HepG2 (cell line): Measurements from ENCODE around the gene COL18A1. TPM values are rescaled to one million over a fixed set of nuclear protein-coding genes. Genes with fewer than 3 reads are reported as not detected.

ENCODE experiments used
- ATF7 ChIP-seq, 2 experiments: fragments of 450-650 bp in 1 of 2; sonication (generic) in 1 of 2; formaldehyde crosslinking in 1 of 2; IDR thresholded peaks; 2 replicates each; pipeline versions ENCODE4 v1.4.0 to v1.6.1; 2016 to 2020; ENCODE audit warnings: antibody characterized with exemption in 1 of 2, mild to moderate bottlenecking in 1 of 2, missing genetic modification reagents in 1 of 2
- FOXM1 ChIP-seq: sonication (generic); formaldehyde crosslinking; IDR thresholded peaks from 2 replicates; pipeline ENCODE4 v1.5.0; 2020; ENCODE audit warnings: missing genetic modification reagents
- NFRKB ChIP-seq: fragments of 450-650 bp; IDR thresholded peaks from 2 replicates; pipeline ENCODE4 v1.6.1; 2017
- NFYB ChIP-seq: sonication (generic); formaldehyde crosslinking; IDR thresholded peaks from 2 replicates; pipeline ENCODE4 v1.4.0; 2020; ENCODE audit warnings: missing genetic modification reagents
- NRL ChIP-seq: sonication (generic); formaldehyde crosslinking; IDR thresholded peaks from 2 replicates; pipeline ENCODE4 v1.5.0; 2020; ENCODE audit warnings: missing genetic modification reagents, mild to moderate bottlenecking, moderate library complexity, borderline replicate concordance
- PAWR ChIP-seq: sonication (generic); formaldehyde crosslinking; IDR thresholded peaks from 2 replicates; pipeline ENCODE4 v1.4.0; 2020; ENCODE audit warnings: missing genetic modification reagents, mild to moderate bottlenecking, borderline replicate concordance
- SALL2 ChIP-seq: sonication (generic); formaldehyde crosslinking; IDR thresholded peaks from 2 replicates; pipeline ENCODE4 v1.8.1; 2023; ENCODE audit warnings: mild to moderate bottlenecking, missing genetic modification reagents, inconsistent platforms
- TBL1XR1 ChIP-seq: fragments of 150-350 bp; IDR thresholded peaks from 2 replicates; pipeline ENCODE4 v1.6.1; 2014; ENCODE audit warnings: borderline replicate concordance, low read length; ENCODE audit not compliant: partially characterized antibody
- ZC3H13 ChIP-seq: sonication (generic); formaldehyde crosslinking; IDR thresholded peaks from 2 replicates; pipeline ENCODE4 v1.8.1; 2023; ENCODE audit warnings: mild to moderate bottlenecking, missing genetic modification reagents, moderate library complexity
- ZNF10 ChIP-seq: sonication (generic); formaldehyde crosslinking; IDR thresholded peaks from 2 replicates; pipeline ENCODE4 v1.4.0; 2020; ENCODE audit warnings: mild to moderate bottlenecking, low read depth, missing genetic modification reagents, borderline replicate concordance
- ZNF30 ChIP-seq: sonication (generic); formaldehyde crosslinking; IDR thresholded peaks from 2 replicates; pipeline ENCODE4 v1.5.0; 2020; ENCODE audit warnings: mild to moderate bottlenecking, missing genetic modification reagents
- ZNF432 ChIP-seq: sonication (generic); formaldehyde crosslinking; IDR thresholded peaks from 2 replicates; pipeline ENCODE4 v1.5.0; 2020; ENCODE audit warnings: missing genetic modification reagents, mild to moderate bottlenecking, borderline replicate concordance
- ZNF496 ChIP-seq: sonication (generic); formaldehyde crosslinking; IDR thresholded peaks from 2 replicates; pipeline ENCODE4 v1.8.1; 2023; ENCODE audit warnings: mild to moderate bottlenecking, moderate library complexity, missing genetic modification reagents; ENCODE audit not compliant: insufficient replicate concordance
- ZNF550 ChIP-seq: sonication (generic); formaldehyde crosslinking; IDR thresholded peaks from 2 replicates; pipeline ENCODE4 v1.4.0; 2020; ENCODE audit warnings: mild to moderate bottlenecking, missing genetic modification reagents, borderline replicate concordance
- ZNF558 ChIP-seq: sonication (generic); formaldehyde crosslinking; IDR thresholded peaks from 2 replicates; pipeline ENCODE4 v1.9.0; 2022; ENCODE audit warnings: mild to moderate bottlenecking, missing genetic modification reagents, borderline replicate concordance
- ZNF768 ChIP-seq: sonication (generic); formaldehyde crosslinking; IDR thresholded peaks from 2 replicates; pipeline ENCODE4 v1.4.0; 2020; ENCODE audit warnings: missing genetic modification reagents
- polyA plus RNA-seq, 8 experiments: library from polyadenylated mRNA; depleted of rRNA in 3 of 8; stranded (reverse) in 7 of 8; unstranded in 1 of 8; fragments of >200 nt; fragmentation: Illumina TruSeq in 4 of 8; extraction: Trizol in 4 of 8; gene quantifications; 2 replicates each; pipeline versions ENCODE4 v1.2.1 to v1.2.3, GENCODE V29; 2011 to 2016; ENCODE audit warnings: low read depth in 4 of 8, missing spikeins in 1 of 8, mixed read lengths in 1 of 8; ENCODE audit not compliant: insufficient read depth in 1 of 8
- total RNA-seq, 5 experiments: library from RNA; depleted of rRNA; stranded (reverse); fragments of >200 nt; fragmentation: Illumina TruSeq; extraction: Trizol; gene quantifications; 2 replicates each; pipeline ENCODE4 v1.2.3, GENCODE V29; 2016; ENCODE audit warnings: low read depth in 1 of 5
- TF ChIP-seq, protein P1 (sequence below): sonication (generic); formaldehyde crosslinking; IDR thresholded peaks from 2 replicates; pipeline ENCODE4 v1.9.0; 2022; ENCODE audit warnings: missing genetic modification reagents, mild to moderate bottlenecking, borderline replicate concordance
- TF ChIP-seq, protein P2 (sequence below): sonication (generic); formaldehyde crosslinking; IDR thresholded peaks from 2 replicates; pipeline ENCODE4 v1.4.0; 2020; ENCODE audit warnings: mild to moderate bottlenecking, missing genetic modification reagents
- TF ChIP-seq, protein P3 (sequence below): sonication (generic); formaldehyde crosslinking; IDR thresholded peaks from 2 replicates; pipeline ENCODE4 v1.4.0; 2020; ENCODE audit warnings: missing genetic modification reagents
- TF ChIP-seq, protein P4 (sequence below): sonication (generic); formaldehyde crosslinking; IDR thresholded peaks from 2 replicates; pipeline ENCODE4 v1.4.0; 2020; ENCODE audit warnings: missing genetic modification reagents, borderline replicate concordance
- TF ChIP-seq, protein P5 (sequence below): sonication (generic); formaldehyde crosslinking; IDR thresholded peaks from 2 replicates; pipeline ENCODE4 v1.8.1; 2023; ENCODE audit warnings: mild to moderate bottlenecking, moderate library complexity, missing genetic modification reagents

The COL18A1 gene
- total and polyA plus RNA-seq, 2 of the 13 experiments (the other 11 are each of a cell fraction or from before 2014, with no cell fraction given): 79.0 to 102 TPM

DNA sequence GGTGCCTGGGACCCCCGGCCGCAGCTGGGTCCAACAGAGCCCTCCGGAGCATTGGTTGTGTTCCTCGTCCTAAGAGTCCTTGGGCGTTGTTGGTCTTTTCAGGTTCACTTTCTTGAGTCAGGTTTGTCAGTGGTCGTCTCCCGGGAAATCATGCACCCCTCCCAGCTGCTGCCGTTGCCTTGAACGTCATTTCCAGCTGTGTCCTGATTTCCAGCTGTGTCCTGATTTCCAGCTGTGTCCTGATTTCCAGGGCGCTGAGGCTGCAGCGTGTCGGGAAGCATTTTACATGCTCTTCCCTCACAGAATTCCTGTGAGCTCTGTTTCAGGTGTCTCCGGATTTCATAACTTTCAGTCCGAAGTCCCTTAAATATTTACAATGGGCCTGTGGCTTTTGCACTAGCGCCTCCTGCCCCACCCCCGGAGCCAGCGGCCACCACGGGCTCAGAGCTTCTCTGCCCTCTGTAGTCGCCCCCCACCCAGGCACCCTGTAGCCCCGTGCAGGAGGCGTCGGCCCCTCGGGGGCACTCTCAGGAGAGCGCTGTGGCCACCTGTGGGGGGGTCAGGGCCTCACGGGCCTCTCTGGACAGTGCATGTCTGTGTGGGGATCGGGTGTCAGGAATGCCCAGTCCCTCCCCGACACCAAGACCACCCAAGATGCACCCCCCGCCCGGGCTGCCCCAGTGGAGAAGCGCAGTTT is 66.7 kb downstream of the COL18A1 start (continued):
- TF ChIP-seq, protein P1, sequence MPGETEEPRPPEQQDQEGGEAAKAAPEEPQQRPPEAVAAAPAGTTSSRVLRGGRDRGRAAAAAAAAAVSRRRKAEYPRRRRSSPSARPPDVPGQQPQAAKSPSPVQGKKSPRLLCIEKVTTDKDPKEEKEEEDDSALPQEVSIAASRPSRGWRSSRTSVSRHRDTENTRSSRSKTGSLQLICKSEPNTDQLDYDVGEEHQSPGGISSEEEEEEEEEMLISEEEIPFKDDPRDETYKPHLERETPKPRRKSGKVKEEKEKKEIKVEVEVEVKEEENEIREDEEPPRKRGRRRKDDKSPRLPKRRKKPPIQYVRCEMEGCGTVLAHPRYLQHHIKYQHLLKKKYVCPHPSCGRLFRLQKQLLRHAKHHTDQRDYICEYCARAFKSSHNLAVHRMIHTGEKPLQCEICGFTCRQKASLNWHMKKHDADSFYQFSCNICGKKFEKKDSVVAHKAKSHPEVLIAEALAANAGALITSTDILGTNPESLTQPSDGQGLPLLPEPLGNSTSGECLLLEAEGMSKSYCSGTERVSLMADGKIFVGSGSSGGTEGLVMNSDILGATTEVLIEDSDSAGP (CRISPR knock-in tag): no peak; the same call in 1 of the 2 replicates
- TF ChIP-seq, protein P2, sequence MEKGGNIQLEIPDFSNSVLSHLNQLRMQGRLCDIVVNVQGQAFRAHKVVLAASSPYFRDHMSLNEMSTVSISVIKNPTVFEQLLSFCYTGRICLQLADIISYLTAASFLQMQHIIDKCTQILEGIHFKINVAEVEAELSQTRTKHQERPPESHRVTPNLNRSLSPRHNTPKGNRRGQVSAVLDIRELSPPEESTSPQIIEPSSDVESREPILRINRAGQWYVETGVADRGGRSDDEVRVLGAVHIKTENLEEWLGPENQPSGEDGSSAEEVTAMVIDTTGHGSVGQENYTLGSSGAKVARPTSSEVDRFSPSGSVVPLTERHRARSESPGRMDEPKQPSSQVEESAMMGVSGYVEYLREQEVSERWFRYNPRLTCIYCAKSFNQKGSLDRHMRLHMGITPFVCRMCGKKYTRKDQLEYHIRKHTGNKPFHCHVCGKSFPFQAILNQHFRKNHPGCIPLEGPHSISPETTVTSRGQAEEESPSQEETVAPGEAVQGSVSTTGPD (CRISPR knock-in tag): peak; percentile 56; the same call in 1 of the 2 replicates
- TF ChIP-seq ATF7 (IDR thresholded peaks at IDR 0.05) (no peak), ATF7 (CRISPR knock-in tag; IDR thresholded peaks at IDR 0.05) (no peak), NFYB (CRISPR knock-in tag) (no peak; the same call in 1 of the 2 replicates), ZNF496 (no peak), NFRKB (no peak), SALL2 (no peak), ZNF10 (CRISPR knock-in tag) (no peak), ZC3H13 (no peak; the same call in 1 of the 2 replicates), ZNF558 (CRISPR knock-in tag) (no peak; the same call in 1 of the 2 replicates), ZNF768 (CRISPR knock-in tag) (no peak), TBL1XR1 (peak; percentile 55), ZNF550 (CRISPR knock-in tag) (no peak), NRL (no peak), PAWR (CRISPR knock-in tag) (no peak), FOXM1 (CRISPR knock-in tag) (no peak), ZNF30 (no peak), ZNF432 (CRISPR knock-in tag) (no peak)
- TF ChIP-seq, protein P3, sequence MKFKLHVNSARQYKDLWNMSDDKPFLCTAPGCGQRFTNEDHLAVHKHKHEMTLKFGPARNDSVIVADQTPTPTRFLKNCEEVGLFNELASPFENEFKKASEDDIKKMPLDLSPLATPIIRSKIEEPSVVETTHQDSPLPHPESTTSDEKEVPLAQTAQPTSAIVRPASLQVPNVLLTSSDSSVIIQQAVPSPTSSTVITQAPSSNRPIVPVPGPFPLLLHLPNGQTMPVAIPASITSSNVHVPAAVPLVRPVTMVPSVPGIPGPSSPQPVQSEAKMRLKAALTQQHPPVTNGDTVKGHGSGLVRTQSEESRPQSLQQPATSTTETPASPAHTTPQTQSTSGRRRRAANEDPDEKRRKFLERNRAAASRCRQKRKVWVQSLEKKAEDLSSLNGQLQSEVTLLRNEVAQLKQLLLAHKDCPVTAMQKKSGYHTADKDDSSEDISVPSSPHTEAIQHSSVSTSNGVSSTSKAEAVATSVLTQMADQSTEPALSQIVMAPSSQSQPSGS (CRISPR knock-in tag): peak; percentile 85
- TF ChIP-seq, protein P4, sequence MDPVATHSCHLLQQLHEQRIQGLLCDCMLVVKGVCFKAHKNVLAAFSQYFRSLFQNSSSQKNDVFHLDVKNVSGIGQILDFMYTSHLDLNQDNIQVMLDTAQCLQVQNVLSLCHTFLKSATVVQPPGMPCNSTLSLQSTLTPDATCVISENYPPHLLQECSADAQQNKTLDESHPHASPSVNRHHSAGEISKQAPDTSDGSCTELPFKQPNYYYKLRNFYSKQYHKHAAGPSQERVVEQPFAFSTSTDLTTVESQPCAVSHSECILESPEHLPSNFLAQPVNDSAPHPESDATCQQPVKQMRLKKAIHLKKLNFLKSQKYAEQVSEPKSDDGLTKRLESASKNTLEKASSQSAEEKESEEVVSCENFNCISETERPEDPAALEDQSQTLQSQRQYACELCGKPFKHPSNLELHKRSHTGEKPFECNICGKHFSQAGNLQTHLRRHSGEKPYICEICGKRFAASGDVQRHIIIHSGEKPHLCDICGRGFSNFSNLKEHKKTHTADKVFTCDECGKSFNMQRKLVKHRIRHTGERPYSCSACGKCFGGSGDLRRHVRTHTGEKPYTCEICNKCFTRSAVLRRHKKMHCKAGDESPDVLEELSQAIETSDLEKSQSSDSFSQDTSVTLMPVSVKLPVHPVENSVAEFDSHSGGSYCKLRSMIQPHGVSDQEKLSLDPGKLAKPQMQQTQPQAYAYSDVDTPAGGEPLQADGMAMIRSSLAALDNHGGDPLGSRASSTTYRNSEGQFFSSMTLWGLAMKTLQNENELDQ (CRISPR knock-in tag): no peak
- TF ChIP-seq, protein P5, sequence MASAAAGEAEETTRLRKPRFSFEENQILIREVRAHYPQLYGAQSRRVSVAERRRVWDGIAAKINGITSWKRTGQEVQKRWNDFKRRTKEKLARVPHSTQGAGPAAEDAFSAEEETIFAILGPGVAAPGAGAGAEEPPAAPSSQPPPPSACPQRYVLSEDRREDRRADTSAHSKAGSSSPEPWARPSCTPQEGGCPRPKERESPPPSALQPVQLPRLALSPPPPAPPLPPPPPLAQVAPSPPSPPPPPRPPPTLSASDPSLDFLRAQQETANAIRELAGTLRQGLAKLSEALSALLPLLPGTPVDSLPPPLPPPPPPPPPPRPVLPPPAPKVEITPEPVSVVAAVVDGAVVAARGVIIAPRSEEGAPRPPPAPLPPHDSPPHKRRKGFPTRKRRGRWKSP (CRISPR knock-in tag): no peak
